ENCODE data around the gene KMT2B.
"Not testable (repeated sequence)": the region's sequence is repeated elsewhere in the genome, so short reads cannot be mapped to it uniquely, and the experiment has no call there.

KMT2B gene, protein sequence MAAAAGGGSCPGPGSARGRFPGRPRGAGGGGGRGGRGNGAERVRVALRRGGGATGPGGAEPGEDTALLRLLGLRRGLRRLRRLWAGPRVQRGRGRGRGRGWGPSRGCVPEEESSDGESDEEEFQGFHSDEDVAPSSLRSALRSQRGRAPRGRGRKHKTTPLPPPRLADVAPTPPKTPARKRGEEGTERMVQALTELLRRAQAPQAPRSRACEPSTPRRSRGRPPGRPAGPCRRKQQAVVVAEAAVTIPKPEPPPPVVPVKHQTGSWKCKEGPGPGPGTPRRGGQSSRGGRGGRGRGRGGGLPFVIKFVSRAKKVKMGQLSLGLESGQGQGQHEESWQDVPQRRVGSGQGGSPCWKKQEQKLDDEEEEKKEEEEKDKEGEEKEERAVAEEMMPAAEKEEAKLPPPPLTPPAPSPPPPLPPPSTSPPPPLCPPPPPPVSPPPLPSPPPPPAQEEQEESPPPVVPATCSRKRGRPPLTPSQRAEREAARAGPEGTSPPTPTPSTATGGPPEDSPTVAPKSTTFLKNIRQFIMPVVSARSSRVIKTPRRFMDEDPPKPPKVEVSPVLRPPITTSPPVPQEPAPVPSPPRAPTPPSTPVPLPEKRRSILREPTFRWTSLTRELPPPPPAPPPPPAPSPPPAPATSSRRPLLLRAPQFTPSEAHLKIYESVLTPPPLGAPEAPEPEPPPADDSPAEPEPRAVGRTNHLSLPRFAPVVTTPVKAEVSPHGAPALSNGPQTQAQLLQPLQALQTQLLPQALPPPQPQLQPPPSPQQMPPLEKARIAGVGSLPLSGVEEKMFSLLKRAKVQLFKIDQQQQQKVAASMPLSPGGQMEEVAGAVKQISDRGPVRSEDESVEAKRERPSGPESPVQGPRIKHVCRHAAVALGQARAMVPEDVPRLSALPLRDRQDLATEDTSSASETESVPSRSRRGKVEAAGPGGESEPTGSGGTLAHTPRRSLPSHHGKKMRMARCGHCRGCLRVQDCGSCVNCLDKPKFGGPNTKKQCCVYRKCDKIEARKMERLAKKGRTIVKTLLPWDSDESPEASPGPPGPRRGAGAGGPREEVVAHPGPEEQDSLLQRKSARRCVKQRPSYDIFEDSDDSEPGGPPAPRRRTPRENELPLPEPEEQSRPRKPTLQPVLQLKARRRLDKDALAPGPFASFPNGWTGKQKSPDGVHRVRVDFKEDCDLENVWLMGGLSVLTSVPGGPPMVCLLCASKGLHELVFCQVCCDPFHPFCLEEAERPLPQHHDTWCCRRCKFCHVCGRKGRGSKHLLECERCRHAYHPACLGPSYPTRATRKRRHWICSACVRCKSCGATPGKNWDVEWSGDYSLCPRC (N-terminal part only)

DNA sequence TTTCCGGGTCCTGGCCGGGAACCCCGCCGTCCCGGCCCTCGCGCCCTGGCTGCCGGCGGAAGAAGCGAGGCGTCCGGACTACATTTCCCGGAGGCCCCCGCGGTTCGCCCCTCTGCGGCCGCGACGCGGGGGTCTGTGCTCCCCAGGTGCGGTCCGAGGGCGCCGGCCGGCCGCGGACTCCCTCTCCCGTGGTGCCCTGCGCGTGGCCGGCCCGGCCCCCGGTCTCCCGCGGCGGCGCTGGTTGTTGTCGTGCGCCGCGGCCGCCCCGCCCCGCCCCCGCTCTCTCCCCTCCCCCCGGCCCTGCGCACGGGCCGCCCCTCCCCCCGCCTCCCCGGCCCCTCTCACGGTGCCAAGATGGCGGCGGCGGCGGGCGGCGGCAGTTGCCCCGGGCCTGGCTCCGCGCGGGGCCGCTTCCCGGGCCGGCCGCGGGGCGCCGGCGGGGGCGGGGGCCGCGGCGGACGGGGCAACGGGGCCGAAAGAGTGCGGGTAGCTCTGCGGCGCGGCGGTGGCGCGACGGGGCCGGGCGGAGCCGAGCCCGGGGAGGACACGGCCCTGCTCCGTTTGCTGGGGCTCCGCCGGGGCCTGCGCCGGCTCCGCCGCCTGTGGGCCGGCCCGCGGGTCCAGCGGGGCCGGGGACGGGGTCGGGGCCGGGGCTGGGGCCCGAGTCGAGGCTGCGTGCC lies at the start of gene KMT2B:
Gene KMT2B, plus strand, starts transcription at position 339 of the 680 bp plus-strand sequence. Its CDS starts 16 bp downstream, at position 355.
- DNase-seq, result peak; percentile 97

DNA sequence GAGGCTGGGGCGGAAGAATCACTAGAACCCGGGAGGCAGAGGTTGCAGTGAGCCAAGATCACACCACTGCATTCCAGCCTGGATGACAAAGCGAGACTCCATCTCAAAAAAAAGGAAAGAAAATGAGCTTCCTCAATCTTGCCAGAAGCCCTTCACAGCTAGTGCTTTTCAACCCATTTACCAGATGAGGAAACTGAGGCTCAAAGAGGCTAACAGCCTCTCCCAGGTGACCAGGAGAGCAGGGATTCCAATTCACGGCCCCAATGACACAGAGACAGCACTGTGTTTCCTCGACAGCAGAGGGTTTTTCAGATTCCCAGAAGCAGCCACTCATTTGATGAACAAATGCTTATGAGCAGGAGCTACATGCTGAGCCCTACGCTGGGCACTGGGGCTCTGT lies 48.2 kb upstream of the KMT2B start:
- DNase-seq, result no peak

DNA sequence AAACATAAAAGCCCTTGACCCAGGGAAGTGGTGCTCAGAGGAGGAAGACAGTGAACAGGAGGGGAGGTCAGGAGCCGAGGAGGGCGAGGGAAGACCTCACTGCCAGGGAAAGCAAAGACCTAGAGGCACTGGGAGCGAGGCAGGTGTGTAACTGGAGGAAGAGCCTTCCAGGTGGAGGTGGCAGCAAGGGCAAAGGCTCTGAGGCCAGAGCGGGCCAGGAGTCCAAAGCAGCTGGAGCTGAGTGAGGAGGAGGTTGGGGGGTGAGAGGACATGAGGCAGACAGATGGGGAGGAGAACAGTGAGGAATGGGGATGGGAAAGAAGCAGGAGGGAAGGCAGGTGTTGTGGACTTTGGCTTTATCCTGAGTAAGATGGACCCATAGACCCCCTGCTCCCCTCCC lies 47.8 kb upstream of the KMT2B start:
- no peak for DNase-seq

DNA sequence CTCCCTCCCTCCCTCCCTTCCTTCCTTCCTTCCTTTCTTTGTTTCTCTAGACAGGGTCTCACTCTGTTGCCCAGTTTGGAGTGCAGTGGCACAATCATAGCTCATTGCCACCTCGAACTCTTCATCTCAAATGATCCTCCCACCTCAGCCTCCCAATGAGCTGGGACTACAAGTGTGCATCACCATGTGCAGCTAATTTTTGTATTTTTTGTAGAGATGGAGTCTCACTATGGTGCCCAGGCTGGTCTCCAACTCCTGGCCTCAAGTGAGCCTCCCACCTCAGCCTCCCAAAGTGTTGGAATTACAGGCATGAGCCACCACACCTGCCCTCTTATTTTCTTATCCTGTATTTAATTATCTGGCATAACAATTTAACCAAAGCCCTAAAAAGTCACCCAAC lies 47.1 kb upstream of the KMT2B start:
- no peak for DNase-seq

DNA sequence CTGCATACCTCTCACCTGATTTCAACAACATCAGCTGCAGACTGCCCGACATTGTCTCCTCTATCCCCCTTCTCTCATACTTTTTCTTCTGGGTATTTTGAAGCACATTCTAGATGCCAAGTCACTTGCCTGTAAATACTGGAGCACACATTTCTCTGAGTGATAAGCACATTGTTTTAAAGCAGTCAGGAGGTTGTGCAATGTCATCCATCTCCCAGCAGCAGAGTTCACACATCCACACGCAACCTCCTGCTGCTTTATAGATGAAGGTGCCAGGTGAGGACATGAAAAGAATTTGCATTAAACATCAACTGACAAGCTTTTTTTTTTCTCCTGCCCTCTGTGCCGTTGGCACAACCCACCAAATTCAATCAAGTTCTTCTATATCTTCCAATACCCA lies 46.0 kb upstream of the KMT2B start:
- no peak for DNase-seq

DNA sequence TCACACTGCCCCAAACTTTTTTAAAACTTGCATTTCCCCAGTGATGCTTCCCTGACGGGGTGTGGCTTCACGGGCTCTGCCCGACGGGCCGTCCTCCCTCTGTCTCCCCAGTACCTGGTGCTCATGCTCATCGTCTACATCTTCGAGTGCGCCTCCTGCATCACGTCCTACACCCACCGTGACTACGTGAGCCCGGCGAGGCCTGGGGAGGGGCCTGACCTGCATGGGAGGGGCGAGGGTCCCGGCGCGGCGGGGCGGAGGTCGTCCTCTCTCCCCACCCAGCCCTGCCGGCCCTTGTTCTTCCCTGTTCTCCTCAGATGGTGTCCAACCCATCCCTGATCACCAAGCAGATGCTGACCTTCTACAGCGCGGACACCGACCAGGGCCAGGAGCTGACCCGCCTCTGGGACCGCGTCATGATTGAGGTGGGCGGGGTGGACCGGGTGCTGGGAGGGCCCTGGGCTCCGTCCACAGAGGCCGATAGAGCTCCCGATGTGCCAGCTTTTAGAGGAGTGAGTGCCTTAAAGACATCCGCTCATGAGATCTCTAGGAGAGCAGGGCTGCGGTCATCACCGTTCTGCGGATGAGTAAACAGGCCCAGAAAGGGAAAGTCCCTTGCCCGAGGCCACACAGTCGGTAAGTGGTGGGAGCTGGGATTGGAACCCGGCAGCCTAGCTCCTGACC lies 44.5 kb upstream of the KMT2B start:
- DNase-seq, result no peak

DNA sequence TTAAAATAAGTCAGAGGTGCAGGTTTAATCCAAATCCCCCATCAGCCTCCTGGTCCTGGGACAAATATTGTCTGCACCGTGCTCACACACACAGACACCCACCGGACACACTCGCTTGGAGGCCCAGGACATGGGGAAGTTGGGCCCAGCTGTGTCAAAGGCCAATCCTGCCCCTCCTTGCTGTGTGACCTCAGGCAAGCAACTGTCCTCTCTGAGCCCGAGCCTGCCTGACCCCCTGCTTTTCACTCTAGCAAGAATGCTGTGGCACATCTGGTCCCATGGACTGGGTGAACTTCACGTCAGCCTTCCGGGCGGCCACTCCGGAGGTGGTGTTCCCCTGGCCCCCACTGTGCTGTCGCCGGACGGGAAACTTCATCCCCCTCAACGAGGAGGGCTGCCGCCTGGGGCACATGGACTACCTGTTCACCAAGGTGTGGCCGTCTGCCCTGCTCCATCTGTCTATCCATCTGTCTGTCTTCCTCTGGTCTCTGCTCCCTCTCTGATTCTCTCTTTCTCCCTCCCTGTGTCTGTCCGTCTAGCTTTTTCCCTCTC lies 42.1 kb upstream of the KMT2B start:
- DNase-seq, result no peak

DNA sequence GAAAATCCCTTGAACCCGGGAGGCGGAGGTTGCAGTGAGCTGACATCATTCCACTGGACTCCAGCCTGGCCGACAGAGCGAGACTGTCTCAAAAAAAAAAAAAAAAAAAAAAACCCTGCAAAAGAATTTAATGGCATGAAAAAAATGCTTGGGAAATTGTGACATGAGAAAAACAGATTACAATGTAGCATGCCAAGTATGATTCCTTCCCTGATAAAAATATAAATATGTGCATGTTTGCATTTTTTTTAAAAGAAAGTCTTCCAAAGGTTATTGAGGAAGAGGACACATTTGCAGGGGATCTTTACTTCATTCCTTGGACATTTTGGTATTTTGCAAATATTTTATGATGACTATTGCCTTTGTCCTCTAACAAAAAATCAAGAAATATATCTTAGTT lies 28.0 kb upstream of the KMT2B start:
- no peak for DNase-seq

DNA sequence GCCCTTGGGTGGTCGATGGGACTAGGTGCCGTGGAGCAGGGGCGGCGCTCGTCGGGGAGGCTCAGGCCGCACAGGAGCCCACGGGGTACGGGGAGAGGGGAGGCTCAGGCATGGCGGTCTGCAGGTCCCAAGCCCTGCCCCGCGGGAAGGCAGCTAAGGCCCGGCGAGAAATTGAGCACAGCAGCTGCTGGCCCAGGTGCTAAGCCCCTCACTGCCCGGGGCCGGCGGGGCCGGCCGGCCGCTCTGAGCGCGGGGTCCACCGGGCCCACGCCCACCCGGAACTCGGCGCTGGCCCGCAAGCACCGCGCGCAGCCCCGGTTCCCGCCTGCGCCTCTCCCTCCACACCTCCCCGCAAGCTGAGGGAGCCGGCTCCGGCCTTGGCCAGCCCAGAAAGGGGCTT lies 26.7 kb upstream of the KMT2B start:
- DNase-seq, result not testable (repeated sequence)

DNA sequence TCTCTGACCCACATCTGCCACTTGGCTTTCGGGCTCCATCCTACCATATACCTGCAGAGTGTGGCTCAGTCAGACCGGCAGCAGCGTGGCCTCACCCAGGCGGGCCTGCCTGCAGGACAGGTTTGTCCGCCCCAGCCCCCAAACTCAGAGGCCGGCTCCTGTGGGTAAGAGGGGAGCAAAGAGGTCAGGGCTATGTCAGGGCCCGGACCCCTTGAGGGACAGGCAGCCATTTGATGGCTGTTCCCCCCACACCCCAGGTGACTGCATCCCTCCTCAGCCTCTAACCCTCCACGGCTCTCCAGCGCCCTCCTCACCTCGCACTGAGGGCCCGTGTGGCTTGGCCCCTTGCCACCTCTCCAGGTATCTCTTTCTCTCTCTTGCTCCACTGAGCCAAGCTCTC lies 25.8 kb upstream of the KMT2B start:
- DNase-seq, result no peak

DNA sequence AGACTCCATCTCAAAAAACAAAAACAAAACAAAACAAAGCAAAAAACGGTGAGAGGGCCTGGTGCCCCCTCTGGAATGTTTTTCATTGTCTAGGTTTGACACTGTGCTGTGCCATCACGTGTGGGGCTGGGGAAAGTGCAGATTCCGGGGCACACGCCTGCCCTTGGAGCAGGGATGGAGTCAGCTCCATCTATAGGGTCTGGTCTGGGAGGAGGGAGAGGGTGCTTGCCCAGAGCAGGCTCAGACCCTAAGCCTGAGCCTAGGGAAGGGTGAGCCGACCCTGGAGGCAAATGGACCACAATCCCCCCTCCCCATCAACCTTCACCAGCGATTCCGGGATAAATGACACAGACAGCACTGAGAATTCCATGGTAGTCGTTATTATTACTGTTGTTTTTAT lies 24.4 kb upstream of the KMT2B start:
- no peak for DNase-seq

DNA sequence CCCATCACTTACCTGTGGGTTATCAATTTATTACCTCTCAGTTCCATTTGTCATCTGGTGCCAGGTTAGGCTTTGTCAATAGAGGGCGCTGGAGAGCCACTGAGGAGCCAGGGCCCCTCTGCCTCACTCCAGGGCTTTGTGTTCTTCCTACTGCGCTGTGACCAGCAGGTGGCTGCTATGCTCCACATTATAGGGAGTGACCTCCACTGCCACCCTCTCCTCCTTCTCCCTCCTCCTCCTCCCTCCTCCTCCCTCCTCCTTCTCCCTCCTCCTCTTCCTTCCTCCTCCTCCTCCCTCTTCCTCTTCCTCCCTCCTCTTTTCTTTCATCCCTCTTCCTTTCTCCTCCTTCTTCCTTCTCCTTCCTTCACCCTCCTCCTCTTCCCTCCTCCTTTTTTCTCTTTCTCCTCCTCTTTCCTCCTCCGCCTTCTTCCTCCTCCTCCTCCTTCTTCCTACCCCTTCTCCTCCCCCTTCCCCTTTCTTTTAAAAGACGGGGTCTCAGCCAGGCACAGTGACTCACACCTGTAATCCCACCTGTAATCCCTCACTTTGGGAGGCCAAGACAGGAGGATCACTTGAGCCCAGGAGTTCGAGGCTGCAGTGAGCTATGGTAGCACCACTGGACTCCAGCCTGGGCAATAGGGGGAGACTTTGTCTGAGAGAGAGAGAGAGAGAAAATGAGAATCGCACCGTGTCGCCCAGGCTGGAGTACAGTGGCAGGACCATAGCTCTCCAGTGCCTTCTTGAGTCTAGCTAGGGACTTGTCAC lies 23.8 kb upstream of the KMT2B start:
- peak; percentile 90 for DNase-seq

DNA sequence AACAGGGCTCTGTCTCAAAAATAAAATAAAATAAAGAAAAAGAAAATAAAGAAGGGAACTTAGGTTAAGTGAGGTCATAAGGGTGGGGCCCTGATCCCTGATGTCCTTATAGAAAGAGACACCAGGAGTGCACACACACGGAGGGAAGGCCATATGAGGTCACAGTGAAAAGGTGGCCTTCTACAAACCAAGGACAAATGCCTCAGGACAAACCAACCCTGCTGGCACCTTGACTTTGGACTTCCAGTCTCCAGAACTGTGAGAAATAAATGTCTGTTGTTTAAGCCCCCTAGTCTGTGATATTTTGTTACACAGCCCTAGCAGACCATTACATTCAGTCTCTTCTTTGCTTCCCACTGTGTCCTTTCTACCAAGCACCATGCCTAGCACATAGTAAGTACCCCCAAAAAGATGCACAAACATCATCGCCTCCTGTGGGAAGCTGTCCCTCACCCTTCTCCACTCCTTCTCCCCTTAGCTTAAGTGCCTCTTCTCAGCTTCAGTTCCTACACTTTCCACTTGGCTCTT lies 21.8 kb upstream of the KMT2B start:
- DNase-seq, result no peak

DNA sequence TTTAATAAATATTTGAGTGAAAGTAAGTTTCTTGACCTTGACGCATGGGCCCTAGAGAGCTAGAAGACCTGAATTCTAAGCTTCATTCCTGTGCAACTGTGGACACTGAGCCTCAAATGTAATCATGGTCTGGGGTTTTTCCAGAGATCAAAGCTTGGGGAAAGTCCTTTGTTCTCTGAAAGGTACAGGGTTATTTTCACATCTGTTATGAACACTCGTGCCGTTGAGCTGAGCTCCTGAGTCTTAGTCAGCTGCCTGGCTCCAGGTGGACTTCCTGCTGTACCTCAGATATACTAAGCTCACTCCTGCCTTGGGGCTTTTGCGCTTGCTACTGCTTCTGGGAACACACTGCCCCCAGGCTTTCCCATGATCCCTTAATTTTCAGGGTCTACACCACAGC lies 21.0 kb upstream of the KMT2B start:
- DNase-seq, result no peak

DNA sequence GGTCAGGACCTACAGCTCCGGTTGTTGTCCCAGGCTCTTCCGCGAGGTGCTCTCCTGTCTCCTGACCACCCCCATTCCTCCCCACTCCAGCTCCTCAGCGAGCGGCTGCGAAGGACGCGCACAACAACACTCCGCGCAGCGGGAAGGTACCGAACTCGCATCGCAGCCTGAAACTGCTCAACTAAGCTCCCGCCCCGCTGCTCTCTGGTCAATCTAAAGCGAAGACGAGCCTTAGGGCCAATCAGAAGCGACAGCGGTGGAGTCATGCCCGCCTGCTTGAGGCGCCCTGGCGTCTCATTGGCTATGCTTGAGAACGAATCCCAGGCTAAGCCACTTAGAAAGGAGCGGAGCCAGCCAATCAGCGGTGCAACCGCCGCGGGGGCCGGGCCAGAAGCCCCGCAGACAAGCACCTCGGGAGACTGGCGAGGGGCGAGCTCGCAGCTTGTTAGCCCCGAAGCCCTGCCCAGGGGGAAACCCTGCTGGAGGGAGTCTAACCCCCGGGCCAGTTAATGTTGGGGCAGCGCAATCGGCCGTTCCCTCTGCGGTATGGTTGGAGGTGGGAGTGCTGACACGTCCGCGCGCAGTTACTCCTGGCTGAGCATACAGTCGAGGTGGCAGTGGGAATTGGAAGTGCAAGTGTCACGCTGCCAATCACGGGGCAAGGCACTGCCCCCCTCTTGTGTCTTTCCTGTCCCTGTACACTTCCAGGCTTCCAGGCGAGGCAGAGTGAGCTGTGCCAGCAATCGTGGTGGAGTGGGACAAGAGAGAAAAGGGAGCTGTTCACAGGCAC lies 15.4 kb upstream of the KMT2B start:
- DNase-seq, result peak; percentile 97

DNA sequence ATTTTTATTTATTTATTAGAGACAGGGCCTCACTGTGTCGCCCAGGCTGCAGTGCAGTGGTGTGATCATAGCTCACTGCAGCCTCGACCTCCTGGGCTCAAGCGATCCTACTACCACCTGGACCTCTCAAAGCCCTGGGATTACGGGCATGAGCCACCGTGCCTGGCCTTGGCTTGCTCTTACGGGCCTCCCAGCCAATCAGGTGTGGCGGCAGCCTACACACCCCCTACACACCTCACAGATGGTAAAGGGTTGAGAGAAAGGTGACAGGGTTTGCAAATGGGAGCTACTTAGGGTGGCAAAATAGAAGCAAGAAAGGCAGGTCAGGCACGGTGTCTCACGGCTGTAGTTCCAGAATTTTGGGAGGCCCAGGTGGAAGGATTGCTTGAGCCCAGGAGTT lies 14.5 kb upstream of the KMT2B start:
- DNase-seq, result no peak

DNA sequence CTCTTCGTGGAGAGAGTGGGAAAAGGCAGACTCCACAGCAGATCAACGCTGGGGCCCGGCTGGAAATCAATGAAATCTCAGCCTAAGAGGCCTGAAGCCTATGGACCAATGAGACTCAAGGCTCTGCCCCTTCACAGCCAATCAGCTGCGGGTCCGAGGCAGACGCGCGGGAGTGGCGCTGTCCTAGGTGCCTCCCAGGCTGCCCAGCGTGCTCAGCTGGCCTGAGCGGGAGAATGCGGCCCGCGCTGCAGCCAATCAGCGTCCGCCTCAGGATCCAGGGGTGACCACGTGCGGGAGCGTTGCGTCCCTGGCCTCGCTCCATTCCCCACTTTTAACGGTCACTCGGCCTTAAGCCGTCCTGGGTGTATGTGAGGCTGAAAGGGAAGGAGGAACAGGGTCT lies 13.6 kb upstream of the KMT2B start, which contains the start of gene ZBTB32:
Gene ZBTB32, plus strand, starts transcription at position 341 of the 400 bp plus-strand sequence. CDS start 10,069 bp downstream, outside the sequence.
- DNase-seq, result peak; percentile 61

DNA sequence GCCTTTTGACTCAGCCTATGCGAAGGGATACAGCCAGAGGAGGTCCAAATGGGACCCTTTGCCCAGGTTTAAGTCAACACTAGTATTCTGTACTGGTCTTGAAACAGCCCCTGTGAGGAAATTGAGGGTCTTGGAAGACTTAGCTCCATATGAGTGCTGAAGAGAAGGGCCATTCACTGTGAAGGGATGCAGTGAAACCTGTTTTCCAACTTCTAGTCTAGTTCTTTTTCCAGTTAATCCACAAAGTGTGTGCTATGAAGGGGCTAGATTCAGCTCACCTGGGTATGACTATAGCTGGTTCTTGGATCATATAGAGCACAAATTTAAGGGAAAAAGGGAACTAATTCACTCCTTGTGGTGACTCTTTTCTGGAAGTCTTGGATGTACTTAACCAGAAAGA lies 9.4 kb upstream of the KMT2B start:
- DNase-seq, result no peak

Measured in femur (tissue), 1 donor.